HEK293 (cell line): ENCODE data around the gene TIGD1.

ENCODE experiments used
- CTCF ChIA-PET: fragments of 350-600 bp; formaldehyde crosslinking; extraction: SDS; loops from one replicate; lab custom pipeline; 2021; ENCODE audit warnings: antibody characterized with exemption; lab: Yijun Ruan, JAX
- POLR2A ChIA-PET: fragments of 300-600 bp; formaldehyde crosslinking; extraction: SDS; loops from one replicate; lab custom pipeline; 2020; ENCODE audit warnings: antibody characterized with exemption, inconsistent platforms; lab: Yijun Ruan, JAX
- H3K27ac ChIP-seq: fragments of 200-500 bp; sonication (Bioruptor generic); 2 replicates; pipeline ENCODE4 v1.5.1; 2014; ENCODE audit warnings: low read depth, low read length, control low read depth, inconsistent platforms; ENCODE audit errors: extremely low read depth
- H3K36me3 ChIP-seq, 2 experiments: fragments of 200-500 bp in 1 of 2; sonication (Bioruptor generic) in 1 of 2; 1 replicate in 1 of 2; 2 replicates in 1 of 2; pipeline ENCODE4 v1.5.1; 2014 to 2017; ENCODE audit warnings: inconsistent platforms in 2 of 2, low read length in 2 of 2; ENCODE audit not compliant: control insufficient read depth in 2 of 2, insufficient read depth in 1 of 2
- H3K4me1 ChIP-seq: fragments of 200-500 bp; sonication (Bioruptor generic); 2 replicates; pipeline ENCODE4 v1.5.1; 2014; ENCODE audit warnings: mild to moderate bottlenecking, low read length, inconsistent platforms; ENCODE audit not compliant: control insufficient read depth, insufficient read depth
- H3K4me3 ChIP-seq: 2 replicates; pipeline ENCODE4 v1.5.1; 2011; ENCODE audit warnings: low read depth, mild to moderate bottlenecking, control low read depth, low read length, moderate library complexity
- H3K9me3 ChIP-seq: fragments of 200-500 bp; sonication (Bioruptor generic); 2 replicates; pipeline ENCODE4 v1.5.1; 2014; ENCODE audit warnings: low read depth, low read length, inconsistent platforms; ENCODE audit not compliant: control insufficient read depth, insufficient read depth
- OSR2 ChIP-seq: fragments of 450-650 bp; formaldehyde crosslinking; IDR thresholded peaks from 2 replicates; pipeline ENCODE4 v1.5.1; 2016; ENCODE audit warnings: missing biosample characterization, missing genetic modification characterization
- TCF7L2 ChIP-seq: IDR thresholded peaks from 2 replicates; pipeline ENCODE4 v1.6.1; 2011; ENCODE audit warnings: low read depth, mild to moderate bottlenecking, inconsistent platforms, low read length, moderate library complexity, borderline replicate concordance
- YY2 ChIP-seq: fragments of 450-650 bp; formaldehyde crosslinking; IDR thresholded peaks from 2 replicates; pipeline ENCODE4 v1.5.1; 2016; ENCODE audit warnings: missing biosample characterization, missing genetic modification characterization
- ZNF112 ChIP-seq: fragments of 450-650 bp; formaldehyde crosslinking; IDR thresholded peaks from 2 replicates; pipeline ENCODE4 v1.5.0; 2017; ENCODE audit warnings: missing biosample characterization, missing genetic modification characterization
- ZNF140 ChIP-seq: fragments of 450-650 bp; formaldehyde crosslinking; IDR thresholded peaks from 2 replicates; pipeline ENCODE4 v1.5.1; 2016; ENCODE audit warnings: missing biosample characterization, missing genetic modification characterization
- ZNF146 ChIP-seq: fragments of 450-650 bp; formaldehyde crosslinking; IDR thresholded peaks from 2 replicates; pipeline ENCODE4 v1.5.1; 2016; ENCODE audit warnings: missing biosample characterization, missing genetic modification characterization
- ZNF266 ChIP-seq: fragments of 450-650 bp; formaldehyde crosslinking; IDR thresholded peaks from 2 replicates; pipeline ENCODE4 v1.5.1; 2016; ENCODE audit warnings: missing biosample characterization, missing genetic modification characterization, low read depth
- ZNF670 ChIP-seq: fragments of 450-650 bp; formaldehyde crosslinking; IDR thresholded peaks from 2 replicates; pipeline ENCODE4 v1.5.1; 2016; ENCODE audit warnings: missing biosample characterization, missing genetic modification characterization, low read depth
- ZNF707 ChIP-seq: fragments of 450-650 bp; formaldehyde crosslinking; IDR thresholded peaks from 2 replicates; pipeline ENCODE4 v1.5.1; 2016; ENCODE audit warnings: missing biosample characterization, missing genetic modification characterization
- TF ChIP-seq, protein P1 (sequence below): fragments of 450-650 bp; formaldehyde crosslinking; IDR thresholded peaks from 2 replicates; pipeline ENCODE4 v1.5.1; 2016; ENCODE audit warnings: missing biosample characterization, missing genetic modification characterization
- TF ChIP-seq, protein P2 (sequence below): fragments of 450-650 bp; formaldehyde crosslinking; IDR thresholded peaks from 2 replicates; pipeline ENCODE4 v1.5.1; 2016; ENCODE audit warnings: missing biosample characterization, missing genetic modification characterization, low read depth
- TF ChIP-seq, protein P3 (sequence below): fragments of 450-650 bp; formaldehyde crosslinking; IDR thresholded peaks from 2 replicates; pipeline ENCODE4 v1.5.1; 2017; ENCODE audit warnings: missing biosample characterization, missing genetic modification characterization
- TF ChIP-seq, protein P4 (sequence below): fragments of 450-650 bp; formaldehyde crosslinking; IDR thresholded peaks from 2 replicates; pipeline ENCODE4 v1.5.1; 2016; ENCODE audit warnings: missing biosample characterization, missing genetic modification characterization

TIGD1 gene

DNA sequence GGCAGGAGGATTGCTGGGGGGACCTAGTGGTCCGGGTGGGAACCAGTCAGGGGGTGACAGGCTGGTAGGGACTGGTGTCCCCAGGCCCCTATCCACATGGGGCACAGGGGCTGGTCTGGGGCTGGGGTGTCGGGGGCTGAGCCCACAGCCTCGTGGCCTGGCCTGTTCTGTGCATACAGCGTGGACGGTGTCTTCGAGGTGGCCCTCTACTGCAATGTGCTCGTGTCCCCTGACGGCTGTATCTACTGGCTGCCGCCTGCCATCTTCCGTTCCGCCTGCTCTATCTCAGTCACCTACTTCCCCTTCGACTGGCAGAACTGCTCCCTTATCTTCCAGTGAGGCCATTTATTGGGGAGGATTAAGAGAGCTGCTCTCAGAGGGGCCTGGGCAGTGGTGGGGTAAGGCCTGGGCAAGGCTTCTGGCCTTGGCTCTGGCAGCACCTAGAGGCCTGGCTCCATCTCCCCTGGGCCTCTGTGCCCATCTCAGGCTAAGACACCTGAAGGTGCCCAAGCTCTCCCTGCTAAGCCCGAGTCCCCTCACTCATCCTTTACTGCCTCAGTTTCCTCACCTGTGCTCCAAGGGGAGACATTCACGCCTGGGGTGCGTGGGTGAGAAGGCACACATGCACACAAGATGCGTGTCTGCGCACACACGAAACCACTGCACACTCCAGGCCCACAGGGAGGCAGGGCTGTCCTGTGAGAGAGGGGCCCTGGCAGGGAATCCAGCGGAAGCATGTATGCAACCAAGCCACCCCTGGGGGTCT lies 9.0 kb downstream of the TIGD1 start (continued):
- TF ChIP-seq OSR2 (tag by site-specific recombination) (no peak), YY2 (no peak)

DNA sequence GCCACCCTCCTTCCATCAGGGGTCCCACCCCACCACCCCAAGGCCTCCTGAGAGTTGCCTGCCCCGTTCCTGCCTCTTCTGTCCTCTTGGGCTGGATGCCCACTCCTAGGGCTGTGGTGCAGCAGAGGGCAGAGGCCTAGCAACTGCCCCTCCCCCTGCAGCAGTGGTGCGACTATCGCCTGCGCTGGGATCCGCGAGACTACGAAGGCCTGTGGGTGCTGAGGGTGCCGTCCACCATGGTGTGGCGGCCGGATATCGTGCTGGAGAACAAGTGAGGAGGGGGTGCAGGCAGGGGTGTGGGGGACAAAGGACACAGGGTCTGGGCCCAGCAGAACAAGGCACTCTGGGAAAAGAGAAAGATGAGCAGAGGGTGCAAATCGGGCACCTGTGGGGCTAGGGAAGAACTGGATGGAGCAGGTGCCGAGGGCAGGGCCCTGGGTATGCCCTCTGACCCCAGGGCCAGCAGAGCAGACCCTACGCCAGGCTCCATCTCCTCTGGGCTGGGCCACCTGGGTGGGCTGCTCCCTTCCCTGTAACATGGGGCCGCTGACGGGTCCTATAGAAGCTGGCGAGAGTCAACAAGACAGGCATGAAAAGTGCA lies 9.8 kb downstream of the TIGD1 start:
- no peak for TF ChIP-seq ZNF140 (tag by site-specific recombination)
- no peak for TF ChIP-seq ZNF146 (tag by site-specific recombination)
- no peak for TF ChIP-seq ZNF112 (tag by site-specific recombination)
- TF ChIP-seq, protein P1, sequence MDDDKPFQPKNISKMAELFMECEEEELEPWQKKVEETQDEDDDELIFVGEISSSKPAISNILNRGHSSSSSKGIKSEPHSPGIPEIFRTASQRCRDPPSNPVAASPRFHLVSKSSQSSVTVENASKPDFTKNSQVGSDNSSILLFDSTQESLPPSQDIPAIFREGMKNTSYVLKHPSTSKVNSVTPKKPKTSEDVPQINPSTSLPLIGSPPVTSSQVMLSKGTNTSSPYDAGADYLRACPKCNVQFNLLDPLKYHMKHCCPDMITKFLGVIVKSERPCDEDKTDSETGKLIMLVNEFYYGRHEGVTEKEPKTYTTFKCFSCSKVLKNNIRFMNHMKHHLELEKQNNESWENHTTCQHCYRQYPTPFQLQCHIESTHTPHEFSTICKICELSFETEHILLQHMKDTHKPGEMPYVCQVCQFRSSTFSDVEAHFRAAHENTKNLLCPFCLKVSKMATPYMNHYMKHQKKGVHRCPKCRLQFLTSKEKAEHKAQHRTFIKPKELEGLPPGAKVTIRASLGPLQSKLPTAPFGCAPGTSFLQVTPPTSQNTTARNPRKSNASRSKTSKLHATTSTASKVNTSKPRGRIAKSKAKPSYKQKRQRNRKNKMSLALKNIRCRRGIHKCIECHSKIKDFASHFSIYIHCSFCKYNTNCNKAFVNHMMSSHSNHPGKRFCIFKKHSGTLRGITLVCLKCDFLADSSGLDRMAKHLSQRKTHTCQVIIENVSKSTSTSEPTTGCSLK (tag by site-specific recombination): no peak
- TF ChIP-seq, protein P2, sequence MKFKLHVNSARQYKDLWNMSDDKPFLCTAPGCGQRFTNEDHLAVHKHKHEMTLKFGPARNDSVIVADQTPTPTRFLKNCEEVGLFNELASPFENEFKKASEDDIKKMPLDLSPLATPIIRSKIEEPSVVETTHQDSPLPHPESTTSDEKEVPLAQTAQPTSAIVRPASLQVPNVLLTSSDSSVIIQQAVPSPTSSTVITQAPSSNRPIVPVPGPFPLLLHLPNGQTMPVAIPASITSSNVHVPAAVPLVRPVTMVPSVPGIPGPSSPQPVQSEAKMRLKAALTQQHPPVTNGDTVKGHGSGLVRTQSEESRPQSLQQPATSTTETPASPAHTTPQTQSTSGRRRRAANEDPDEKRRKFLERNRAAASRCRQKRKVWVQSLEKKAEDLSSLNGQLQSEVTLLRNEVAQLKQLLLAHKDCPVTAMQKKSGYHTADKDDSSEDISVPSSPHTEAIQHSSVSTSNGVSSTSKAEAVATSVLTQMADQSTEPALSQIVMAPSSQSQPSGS (tag by site-specific recombination): no peak
- TF ChIP-seq, protein P3, sequence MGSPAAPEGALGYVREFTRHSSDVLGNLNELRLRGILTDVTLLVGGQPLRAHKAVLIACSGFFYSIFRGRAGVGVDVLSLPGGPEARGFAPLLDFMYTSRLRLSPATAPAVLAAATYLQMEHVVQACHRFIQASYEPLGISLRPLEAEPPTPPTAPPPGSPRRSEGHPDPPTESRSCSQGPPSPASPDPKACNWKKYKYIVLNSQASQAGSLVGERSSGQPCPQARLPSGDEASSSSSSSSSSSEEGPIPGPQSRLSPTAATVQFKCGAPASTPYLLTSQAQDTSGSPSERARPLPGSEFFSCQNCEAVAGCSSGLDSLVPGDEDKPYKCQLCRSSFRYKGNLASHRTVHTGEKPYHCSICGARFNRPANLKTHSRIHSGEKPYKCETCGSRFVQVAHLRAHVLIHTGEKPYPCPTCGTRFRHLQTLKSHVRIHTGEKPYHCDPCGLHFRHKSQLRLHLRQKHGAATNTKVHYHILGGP (tag by site-specific recombination): no peak
- no peak for TF ChIP-seq ZNF707 (tag by site-specific recombination)
- TF ChIP-seq ZNF266 (tag by site-specific recombination): no peak
- no peak for TF ChIP-seq TCF7L2
- TF ChIP-seq, protein P4, sequence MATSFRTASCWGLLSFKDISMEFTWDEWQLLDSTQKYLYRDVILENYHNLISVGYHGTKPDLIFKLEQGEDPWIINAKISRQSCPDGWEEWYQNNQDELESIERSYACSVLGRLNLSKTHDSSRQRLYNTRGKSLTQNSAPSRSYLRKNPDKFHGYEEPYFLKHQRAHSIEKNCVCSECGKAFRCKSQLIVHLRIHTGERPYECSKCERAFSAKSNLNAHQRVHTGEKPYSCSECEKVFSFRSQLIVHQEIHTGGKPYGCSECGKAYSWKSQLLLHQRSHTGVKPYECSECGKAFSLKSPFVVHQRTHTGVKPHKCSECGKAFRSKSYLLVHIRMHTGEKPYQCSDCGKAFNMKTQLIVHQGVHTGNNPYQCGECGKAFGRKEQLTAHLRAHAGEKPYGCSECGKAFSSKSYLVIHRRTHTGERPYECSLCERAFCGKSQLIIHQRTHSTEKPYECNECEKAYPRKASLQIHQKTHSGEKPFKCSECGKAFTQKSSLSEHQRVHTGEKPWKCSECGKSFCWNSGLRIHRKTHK (tag by site-specific recombination): no peak
- no peak for TF ChIP-seq ZNF670
- TF ChIP-seq, all 188 proteins: peak for 0
- CTCF ChIA-PET: interaction anchor here (0.6 kb wide), 1 partner anchor 35 kb away, joined by 3 read pairs; no protein-coding TSS in a partner anchor
- Histone ChIP-seq H3K4me1 (no peaks in the 10 kb centered on the region), H3K4me3 (no peak overlapping the region), H3K27ac (no peak overlapping the region), H3K36me3 (peaks cover 0 to 9% of the 10 kb centered on the region in 2 experiments; a peak in 2 of 3 replicates), H3K9me3 (no peaks in the 10 kb centered on the region)
- POLR2A ChIA-PET: no interaction called here
